ENCODE results near the gene TMEM225B. TPM values are rescaled to one million over a fixed set of nuclear protein-coding genes. Genes with fewer than 3 reads are reported as not detected.

Gene TMEM225B
- total RNA-seq, 1 experiment from 2014 or later = 3.1 TPM

GRCh38 chr7:99618726-99619125 is 20.7 kb downstream of the TMEM225B start:
- Histone ChIP-seq H3K27me3 (ENCODE audit: insufficient read depth, low read length) (no peaks in the 10 kb centered on the region), H3K79me2 (ENCODE audit: insufficient read depth, low read length) (peaks cover 42% of the 10 kb centered on the region), H2AFZ (ENCODE audit: low read depth, low read length, poor library complexity, severe bottlenecking) (no peak overlapping the region), H4K20me1 (ENCODE audit: insufficient read depth) (no peaks in the 10 kb centered on the region), H3K9me3 (ENCODE audit: control insufficient read depth in 1 of 2, insufficient read depth in 1 of 2, low read depth in 1 of 2, low read length in 2 of 2) (no peaks in the 10 kb centered on the region), H3K4me2 (ENCODE audit: low read length) (peak overlapping the region; percentile 92), H3K4me1 (ENCODE audit: control insufficient read depth in 1 of 2, insufficient read depth in 2 of 2, low read length in 2 of 2) (peaks cover 9 to 24% of the 10 kb centered on the region in 2 experiments), H3K4me3 (replicated peaks in 1 of 2; ENCODE audit: low read depth in 1 of 2, low read length in 2 of 2) (no peak overlapping the region), H3K27ac (ENCODE audit: low read depth, low read length) (no peak overlapping the region), H3K9ac (ENCODE audit: low read length) (no peak overlapping the region), H3K9me2 (ENCODE audit: insufficient read depth) (no peaks in the 10 kb centered on the region), H3K36me3 (ENCODE audit: control insufficient read depth in 1 of 2, insufficient read depth in 2 of 2, low read length in 2 of 2) (peaks cover 32 to 35% of the 10 kb centered on the region in 2 experiments; a peak in 3 of 4 replicates)
- DNase-seq (ENCODE audit: low read depth, low spot score) (no peak), ATAC-seq (no peak)
- ChIA-PET CTCF (no interaction called here), POLR2A (no interaction called here), RAD21 (ENCODE audit: low non-redundant PET in 1 of 2, low total read pairs in 2 of 2, uncharacterized antibody in 2 of 2, unreplicated experiment in 2 of 2) (no interaction called here)
- no TSS peak for BruUV-seq (replicated peaks)
- no peak for TF ChIP-seq SP1 (IDR thresholded peaks at IDR 0.05; ENCODE audit: low read depth)
- intact Hi-C loops (cut with micrococcal nuclease) = loop anchor here (5.0 to 10.0 kb wide), 3 partner anchors 61 to 116 kb away; partner anchors contain the start of genes ZKSCAN5, ZNF394 and ZNF655

GRCh38 chr7:99619571-99620130 is 21.6 kb downstream of the TMEM225B start:
- Histone ChIP-seq H3K27ac (ENCODE audit: low read depth, low read length) (no peak overlapping the region), H3K4me2 (ENCODE audit: low read length) (no peak overlapping the region), H3K4me1 (ENCODE audit: control insufficient read depth in 1 of 2, insufficient read depth in 2 of 2, low read length in 2 of 2) (peaks cover 9 to 24% of the 10 kb centered on the region in 2 experiments), H3K36me3 (ENCODE audit: control insufficient read depth in 1 of 2, insufficient read depth in 2 of 2, low read length in 2 of 2) (peaks cover 37 to 41% of the 10 kb centered on the region in 2 experiments; a peak in 3 of 4 replicates), H4K20me1 (ENCODE audit: insufficient read depth) (no peaks in the 10 kb centered on the region), H3K79me2 (ENCODE audit: insufficient read depth, low read length) (peaks cover 46% of the 10 kb centered on the region), H3K9me2 (ENCODE audit: insufficient read depth) (no peaks in the 10 kb centered on the region), H3K9ac (ENCODE audit: low read length) (no peak overlapping the region), H2AFZ (ENCODE audit: low read depth, low read length, poor library complexity, severe bottlenecking) (no peak overlapping the region), H3K27me3 (ENCODE audit: insufficient read depth, low read length) (no peaks in the 10 kb centered on the region), H3K9me3 (ENCODE audit: control insufficient read depth in 1 of 2, insufficient read depth in 1 of 2, low read depth in 1 of 2, low read length in 2 of 2) (no peaks in the 10 kb centered on the region), H3K4me3 (replicated peaks in 1 of 2; ENCODE audit: low read depth in 1 of 2, low read length in 2 of 2) (no peak overlapping the region)
- RAD21 ChIA-PET (ENCODE audit: low non-redundant PET in 1 of 2, low total read pairs in 2 of 2, uncharacterized antibody in 2 of 2, unreplicated experiment in 2 of 2) = no interaction called here
- ATAC-seq = no peak
- intact Hi-C loops (cut with micrococcal nuclease) = loop anchor here (5.0 to 10.0 kb wide), 3 partner anchors 62 to 117 kb away; partner anchors contain the start of genes ZKSCAN5, ZNF394 and ZNF655
- CTCF ChIA-PET = no interaction called here
- BruUV-seq (replicated peaks) = no TSS peak
- TF ChIP-seq CEBPB (IDR thresholded peaks at IDR 0.05; ENCODE audit: low read depth) (no peak), EZH2 (IDR thresholded peaks at IDR 0.05) (no peak), JUND (IDR thresholded peaks at IDR 0.05) (no peak), EZH2phosphoT487 (IDR thresholded peaks at IDR 0.05; ENCODE audit: borderline replicate concordance) (no peak), RAD21 (IDR thresholded peaks at IDR 0.05; ENCODE audit: low read depth) (no peak), FOSL1 (IDR thresholded peaks at IDR 0.05; ENCODE audit: low read depth) (no peak), ATF3 (IDR thresholded peaks at IDR 0.05) (no peak), TCF7L2 (IDR thresholded peaks at IDR 0.05; ENCODE audit: borderline replicate concordance, extremely low read depth, insufficient read depth, insufficient read length) (no peak), SRF (IDR thresholded peaks at IDR 0.05; ENCODE audit: low read depth) (no peak), SP1 (IDR thresholded peaks at IDR 0.05; ENCODE audit: low read depth) (no peak), ZBTB33 (IDR thresholded peaks at IDR 0.05; ENCODE audit: extremely low read depth, insufficient replicate concordance, low read length) (no peak), ZNF274 (IDR thresholded peaks at IDR 0.05; ENCODE audit: low read depth, low read length) (no peak), SIN3A (IDR thresholded peaks at IDR 0.05; ENCODE audit: low read depth) (no peak), ELF1 (IDR thresholded peaks at IDR 0.05; ENCODE audit: borderline replicate concordance, low read depth) (no peak), POLR2AphosphoS5 (IDR thresholded peaks at IDR 0.05; ENCODE audit: low read depth, low read length) (no peak), MAX (IDR thresholded peaks at IDR 0.05) (no peak)
- no peak for DNase-seq (ENCODE audit: low read depth, low spot score)
- POLR2A ChIA-PET = no interaction called here
